ENCODE results near the gene TMEM190. TPM values are rescaled to one million over a fixed set of nuclear protein-coding genes. Genes with fewer than 3 reads are reported as not detected.

The TMEM190 gene
- total RNA-seq, 4 donors from 2014 or later: 1.1 TPM; not detected in 3

GRCh38 chr19:55372316-55373081 lies 4.1 kb upstream of the TMEM190 start:
- H3K9me3 ChIP-seq: no peaks in the 10 kb centered on the region
- H3K4me3 ChIP-seq: no peak overlapping the region
- peaks cover 0 to 15% of the 10 kb centered on the region in 2 donors for H3K4me1 ChIP-seq
- H3K27ac ChIP-seq: no peak overlapping the region
- H3K36me3 ChIP-seq: no peaks in the 10 kb centered on the region
- intact Hi-C loops (cut with DNase I; ENCODE audit: low total_unique reads): no loop called here
- no peak for TF ChIP-seq POLR2A (IDR thresholded peaks at IDR 0.05)
- TF ChIP-seq, protein P1, sequence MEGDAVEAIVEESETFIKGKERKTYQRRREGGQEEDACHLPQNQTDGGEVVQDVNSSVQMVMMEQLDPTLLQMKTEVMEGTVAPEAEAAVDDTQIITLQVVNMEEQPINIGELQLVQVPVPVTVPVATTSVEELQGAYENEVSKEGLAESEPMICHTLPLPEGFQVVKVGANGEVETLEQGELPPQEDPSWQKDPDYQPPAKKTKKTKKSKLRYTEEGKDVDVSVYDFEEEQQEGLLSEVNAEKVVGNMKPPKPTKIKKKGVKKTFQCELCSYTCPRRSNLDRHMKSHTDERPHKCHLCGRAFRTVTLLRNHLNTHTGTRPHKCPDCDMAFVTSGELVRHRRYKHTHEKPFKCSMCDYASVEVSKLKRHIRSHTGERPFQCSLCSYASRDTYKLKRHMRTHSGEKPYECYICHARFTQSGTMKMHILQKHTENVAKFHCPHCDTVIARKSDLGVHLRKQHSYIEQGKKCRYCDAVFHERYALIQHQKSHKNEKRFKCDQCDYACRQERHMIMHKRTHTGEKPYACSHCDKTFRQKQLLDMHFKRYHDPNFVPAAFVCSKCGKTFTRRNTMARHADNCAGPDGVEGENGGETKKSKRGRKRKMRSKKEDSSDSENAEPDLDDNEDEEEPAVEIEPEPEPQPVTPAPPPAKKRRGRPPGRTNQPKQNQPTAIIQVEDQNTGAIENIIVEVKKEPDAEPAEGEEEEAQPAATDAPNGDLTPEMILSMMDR (IDR thresholded peaks at IDR 0.05): no peak
- DNase-seq: no peak
- H3K27me3 ChIP-seq: peaks cover 17 to 36% of the 10 kb centered on the region in 2 donors

DNA sequence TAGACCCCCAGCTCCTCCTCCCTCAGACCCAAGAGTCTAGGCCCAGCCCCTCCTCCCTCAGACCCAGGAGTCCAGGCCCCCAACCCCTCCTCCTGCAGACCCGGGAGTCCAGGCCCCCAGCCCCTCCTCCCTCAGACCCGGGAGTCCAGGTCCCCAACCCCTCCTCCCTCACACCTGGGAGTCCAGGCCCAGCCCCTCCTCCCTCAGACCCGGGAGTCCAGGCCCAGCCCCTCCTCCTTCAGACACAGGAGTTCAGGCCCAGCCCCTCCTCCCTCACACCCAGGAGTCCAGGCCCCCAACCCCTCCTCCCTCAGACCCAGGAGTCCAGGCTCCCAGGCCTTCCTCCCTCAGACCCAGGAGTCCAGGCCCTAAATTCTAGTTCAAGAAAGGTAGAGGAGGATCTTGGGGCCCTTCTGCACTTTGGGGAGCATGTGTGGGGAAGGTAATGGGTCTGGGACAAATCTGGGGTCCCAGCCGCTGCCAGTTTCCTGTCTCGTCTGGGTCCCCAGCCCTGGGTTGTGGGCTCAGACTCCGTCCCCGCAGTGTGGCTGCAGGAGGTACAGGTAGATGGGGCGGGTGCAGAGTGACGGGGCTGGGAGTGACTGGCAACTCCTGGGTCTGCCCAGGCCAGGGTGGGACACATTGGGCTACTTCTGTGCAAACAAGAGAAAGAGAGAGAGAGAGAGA lies 3.2 kb upstream of the TMEM190 start:
- Histone ChIP-seq H3K4me3 (no peak overlapping the region), H3K4me1 (peaks cover 0 to 17% of the 10 kb centered on the region in 2 donors), H3K27ac (no peak overlapping the region), H3K27me3 (peaks cover 17 to 31% of the 10 kb centered on the region in 2 donors), H3K36me3 (no peaks in the 10 kb centered on the region), H3K9me3 (no peaks in the 10 kb centered on the region)
- no peak for TF ChIP-seq POLR2A (IDR thresholded peaks at IDR 0.05)
- TF ChIP-seq, protein P1 (IDR thresholded peaks at IDR 0.05): no peak
- DNase-seq: no peak
- intact Hi-C loops (cut with DNase I; ENCODE audit: low total_unique reads): no loop called here

DNA sequence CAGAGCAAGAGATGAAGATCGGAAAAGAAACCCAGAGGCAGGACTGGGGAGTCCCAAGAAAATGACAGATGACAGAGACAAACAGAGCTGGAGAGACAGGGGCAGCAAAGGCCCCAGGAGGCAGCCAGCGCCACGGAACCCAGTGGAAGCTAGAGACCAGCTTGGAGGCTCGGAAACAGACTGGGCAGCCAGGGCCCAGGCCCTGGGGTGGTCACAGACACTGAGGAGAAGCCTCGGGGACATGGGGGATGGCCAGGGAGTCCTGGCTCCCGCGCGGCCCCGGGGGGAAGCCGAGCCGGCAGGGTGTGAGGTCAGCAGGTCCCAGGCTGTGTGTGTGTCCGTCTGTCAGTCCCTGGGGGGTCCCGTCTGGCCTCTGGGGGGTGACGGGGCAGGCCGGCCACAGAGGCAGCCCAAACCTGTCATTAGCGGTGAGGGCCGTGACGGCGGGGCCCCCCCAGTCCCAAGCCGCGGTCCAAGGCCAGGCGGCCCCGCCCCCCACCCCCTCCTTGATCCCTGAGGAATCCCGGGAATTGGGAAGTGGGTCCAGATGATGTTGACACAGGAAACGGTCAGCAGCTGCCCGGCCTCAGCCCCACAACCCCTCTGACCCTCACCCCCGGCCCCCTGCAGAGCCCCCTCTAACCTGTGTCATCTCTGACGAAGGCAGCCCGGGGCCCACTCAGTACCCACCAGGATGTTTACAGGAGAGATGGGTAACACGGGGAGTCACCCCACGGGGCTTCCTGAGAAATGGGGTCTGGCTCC lies 2.5 kb upstream of the TMEM190 start:
- Histone ChIP-seq H3K4me3 (no peak overlapping the region), H3K27me3 (peaks cover 10 to 29% of the 10 kb centered on the region in 2 donors)
- intact Hi-C loops (cut with DNase I; ENCODE audit: low total_unique reads): no loop called here

DNA sequence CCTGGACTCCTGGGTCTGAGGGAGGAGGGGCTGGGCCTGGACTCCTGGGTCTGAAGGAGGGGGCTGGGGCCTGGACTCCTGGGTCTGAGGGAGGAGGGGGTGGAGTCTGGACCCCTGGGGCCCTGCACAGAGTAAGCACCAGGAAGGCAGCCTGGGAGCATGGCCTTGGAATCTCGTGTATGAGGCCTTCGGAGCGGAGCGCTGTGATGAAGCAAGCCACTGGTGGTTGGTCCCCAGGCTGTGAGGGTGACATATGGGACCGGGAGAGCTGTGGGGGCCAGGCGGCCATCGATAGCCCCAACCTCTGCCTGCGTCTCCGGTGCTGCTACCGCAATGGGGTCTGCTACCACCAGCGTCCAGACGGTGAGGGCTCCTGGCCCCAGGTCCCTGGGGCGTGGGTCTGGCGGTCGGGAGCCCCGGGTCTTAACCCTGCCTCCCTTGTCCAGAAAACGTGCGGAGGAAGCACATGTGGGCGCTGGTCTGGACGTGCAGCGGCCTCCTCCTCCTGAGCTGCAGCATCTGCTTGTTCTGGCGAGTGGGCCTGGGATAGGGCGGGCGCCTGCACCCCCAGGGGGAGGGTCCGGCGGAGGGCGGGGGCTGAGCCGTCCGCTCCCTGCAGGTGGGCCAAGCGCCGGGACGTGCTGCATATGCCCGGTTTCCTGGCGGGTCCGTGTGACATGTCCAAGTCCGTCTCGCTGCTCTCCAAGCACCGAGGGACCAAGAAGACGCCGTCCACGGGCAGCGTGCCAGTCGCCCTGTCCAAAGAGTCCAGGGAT lies 918 bp downstream of the TMEM190 start:
- intact Hi-C loops (cut with DNase I; ENCODE audit: low total_unique reads): no loop called here
- peaks cover 0 to 16% of the 10 kb centered on the region in 2 donors for H3K27me3 ChIP-seq

More for the DNA sequence above, 2.5 kb upstream of the TMEM190 start:
- H3K36me3 ChIP-seq: no peaks in the 10 kb centered on the region
- DNase-seq: no peak
- H3K4me1 ChIP-seq: peaks cover 0 to 13% of the 10 kb centered on the region in 2 donors
- no peak overlapping the region for H3K27ac ChIP-seq
- H3K9me3 ChIP-seq: no peaks in the 10 kb centered on the region
- TF ChIP-seq, protein P1 (IDR thresholded peaks at IDR 0.05): no peak
- no peak for TF ChIP-seq POLR2A (IDR thresholded peaks at IDR 0.05)

More for the DNA sequence above, 918 bp downstream of the TMEM190 start:
- no peak overlapping the region for H3K27ac ChIP-seq
- DNase-seq: no peak
- TF ChIP-seq, protein P1 (IDR thresholded peaks at IDR 0.05): no peak
- no peaks in the 10 kb centered on the region for H3K36me3 ChIP-seq
- H3K9me3 ChIP-seq: no peaks in the 10 kb centered on the region
- H3K4me1 ChIP-seq: peaks cover 0 to 3% of the 10 kb centered on the region in 2 donors
- H3K4me3 ChIP-seq: no peak overlapping the region
